Mucosa of stomach (tissue), 1 donor: ENCODE data around the gene METTL22.

Experiments
- H3K27me3 ChIP-seq: one replicate; pipeline ENCODE4 v1.7.0; 2013; ENCODE audit warnings: mild to moderate bottlenecking, low read length; ENCODE audit not compliant: control insufficient read depth, insufficient read depth
- H3K36me3 ChIP-seq: one replicate; pipeline ENCODE4 v1.7.0; 2013; ENCODE audit warnings: low read length; ENCODE audit not compliant: control insufficient read depth, insufficient read depth
- H3K4me1 ChIP-seq: one replicate; pipeline ENCODE4 v1.7.0; 2013; ENCODE audit warnings: mild to moderate bottlenecking, low read length; ENCODE audit not compliant: control insufficient read depth, insufficient read depth
- H3K4me3 ChIP-seq: one replicate; pipeline ENCODE4 v1.7.0; 2013; ENCODE audit warnings: low read length
- H3K9ac ChIP-seq: one replicate; pipeline ENCODE4 v1.7.0; 2013; ENCODE audit warnings: mild to moderate bottlenecking, low read length, moderate library complexity
- H3K9me3 ChIP-seq: one replicate; pipeline ENCODE4 v1.7.0; 2013; ENCODE audit warnings: mild to moderate bottlenecking, low read length, moderate library complexity; ENCODE audit not compliant: control insufficient read depth
- donor health status: Pancreatic carcinoma.

METTL22 gene

GRCh38 chr16:8585041-8585440 lies 36.5 kb upstream of the METTL22 start:
- Histone ChIP-seq H3K4me3 (no peak overlapping the region), H3K27me3 (peaks cover 25% of the 10 kb centered on the region), H3K36me3 (no peaks in the 10 kb centered on the region), H3K4me1 (no peaks in the 10 kb centered on the region), H3K9me3 (no peaks in the 10 kb centered on the region), H3K9ac (no peak overlapping the region)

DNA sequence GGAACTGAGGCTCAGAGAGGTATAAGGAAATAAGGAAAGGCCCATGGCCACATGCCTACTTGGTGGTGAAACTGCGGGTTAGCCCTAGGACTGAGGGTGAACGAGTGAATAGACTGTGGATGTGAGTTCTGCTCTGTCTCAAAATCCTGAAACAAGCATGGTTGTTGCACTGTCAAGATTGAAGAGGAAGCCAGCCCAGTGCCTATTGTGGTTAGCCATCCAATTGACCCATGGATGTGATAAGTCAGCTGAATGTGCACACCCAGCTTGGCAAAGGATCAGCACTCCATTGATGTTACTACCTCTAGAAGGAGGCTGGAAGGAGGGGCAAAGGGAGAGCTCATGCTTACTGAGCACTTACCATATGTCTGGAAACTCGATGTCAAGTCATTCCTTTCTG lies 35.6 kb upstream of the METTL22 start:
- no peaks in the 10 kb centered on the region for H3K4me1 ChIP-seq
- no peak overlapping the region for H3K4me3 ChIP-seq
- H3K9me3 ChIP-seq = no peaks in the 10 kb centered on the region
- peaks cover 33% of the 10 kb centered on the region for H3K27me3 ChIP-seq
- no peak overlapping the region for H3K9ac ChIP-seq
- H3K36me3 ChIP-seq = no peaks in the 10 kb centered on the region

- no peaks in the 10 kb centered on the region for H3K4me1 ChIP-seq
- no peak overlapping the region for H3K9ac ChIP-seq
- H3K36me3 ChIP-seq = no peaks in the 10 kb centered on the region
- peaks cover 43% of the 10 kb centered on the region for H3K27me3 ChIP-seq
- no peak overlapping the region for H3K4me3 ChIP-seq
- H3K9me3 ChIP-seq = no peaks in the 10 kb centered on the region
Measured at GRCh38 chr16:8587065-8587464, 34.4 kb upstream of the METTL22 start.

- H3K36me3 ChIP-seq = no peaks in the 10 kb centered on the region
- H3K27me3 ChIP-seq = peaks cover 43% of the 10 kb centered on the region
- H3K4me1 ChIP-seq = no peaks in the 10 kb centered on the region
- no peaks in the 10 kb centered on the region for H3K9me3 ChIP-seq
- no peak overlapping the region for H3K9ac ChIP-seq
- no peak overlapping the region for H3K4me3 ChIP-seq
Measured at GRCh38 chr16:8588682-8589056, 32.8 kb upstream of the METTL22 start.

DNA sequence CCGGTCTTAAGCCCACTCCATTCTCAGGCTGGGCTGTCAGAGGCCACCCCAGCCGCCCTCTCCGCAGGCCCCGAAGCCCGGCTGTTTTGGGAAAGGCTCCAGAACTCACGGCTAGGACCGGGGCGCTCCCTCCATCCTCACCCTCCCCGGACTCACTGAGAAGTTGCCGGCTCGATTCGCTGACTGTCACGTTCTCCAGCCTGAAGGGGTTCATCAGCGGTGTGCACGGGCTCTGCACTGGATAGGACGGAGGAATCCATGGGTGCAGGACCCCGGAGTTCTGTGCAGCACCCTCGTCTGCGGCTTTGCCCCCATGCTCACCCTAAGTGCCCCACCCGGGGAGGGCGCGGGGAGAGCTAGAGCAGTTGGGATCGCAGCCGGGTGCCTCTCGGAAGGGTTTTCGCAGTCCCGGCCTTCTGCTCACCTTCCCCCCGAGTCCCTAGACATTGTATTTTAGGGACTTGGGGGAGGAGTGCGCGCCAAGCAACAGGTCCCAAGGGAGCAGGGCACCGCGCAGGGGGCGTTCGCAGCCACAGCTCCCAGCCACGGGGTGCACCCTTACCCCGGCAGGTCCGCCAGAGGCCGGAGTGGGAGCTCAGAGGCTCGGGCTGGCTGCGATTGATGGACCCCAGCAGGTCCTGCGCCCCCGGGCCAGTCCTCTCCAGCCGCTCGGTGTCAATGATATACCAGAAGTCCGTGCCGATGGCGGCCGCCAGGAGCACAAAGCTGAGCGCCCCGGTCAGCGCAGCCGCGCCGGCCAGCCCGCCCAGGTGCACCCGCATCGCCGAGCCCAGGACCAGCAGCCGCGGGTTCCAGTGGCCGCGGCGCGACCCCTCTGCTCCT lies 32.2 kb upstream of the METTL22 start:
- Histone ChIP-seq H3K4me1 (no peaks in the 10 kb centered on the region), H3K36me3 (no peaks in the 10 kb centered on the region), H3K9me3 (no peaks in the 10 kb centered on the region), H3K4me3 (no peak overlapping the region), H3K27me3 (peaks cover 43% of the 10 kb centered on the region), H3K9ac (no peak overlapping the region)

- Histone ChIP-seq H3K9me3 (no peaks in the 10 kb centered on the region), H3K4me3 (no peak within 1 kb of the TSS), H3K27me3 (peaks cover 43% of the 10 kb centered on the region), H3K36me3 (no peaks in the 10 kb centered on the region), H3K4me1 (no peaks in the 10 kb centered on the region), H3K9ac (no peak within 1 kb of the TSS)
Measured at GRCh38 chr16:8589900-8590688, 31.4 kb upstream of the METTL22 start, which contains the start of gene TMEM114. Gene TMEM114, minus strand, starts transcription at chr16:8590511. Its CDS starts 673 bp downstream, at chr16:8589838.

- Histone ChIP-seq H3K4me1 (no peaks in the 10 kb centered on the region), H3K9ac (no peak overlapping the region), H3K27me3 (peaks cover 43% of the 10 kb centered on the region), H3K9me3 (no peaks in the 10 kb centered on the region), H3K4me3 (no peak overlapping the region), H3K36me3 (no peaks in the 10 kb centered on the region)
Measured at GRCh38 chr16:8590811-8591210, 30.7 kb upstream of the METTL22 start.

DNA sequence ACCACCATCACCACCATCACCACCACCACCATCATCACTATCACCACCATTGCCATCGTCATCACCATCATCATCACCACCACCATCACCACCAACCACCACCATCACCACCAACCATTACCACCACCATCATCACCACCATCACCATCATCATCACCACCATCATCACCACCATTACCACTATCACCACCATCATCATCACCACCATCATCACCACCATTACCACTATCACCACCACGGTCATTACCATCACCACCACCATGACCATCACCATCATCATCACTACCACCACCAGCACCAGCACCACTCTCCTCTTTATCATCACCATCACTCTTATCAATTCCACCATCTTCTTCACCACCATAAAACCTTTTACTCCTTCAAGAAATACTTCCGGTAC lies 30.0 kb upstream of the METTL22 start:
- no peaks in the 10 kb centered on the region for H3K4me1 ChIP-seq
- H3K9me3 ChIP-seq = no peaks in the 10 kb centered on the region
- peaks cover 43% of the 10 kb centered on the region for H3K27me3 ChIP-seq

GRCh38 chr16:8594149-8594666 lies 27.3 kb upstream of the METTL22 start:
- Histone ChIP-seq H3K4me3 (no peak overlapping the region), H3K4me1 (no peaks in the 10 kb centered on the region), H3K9me3 (no peaks in the 10 kb centered on the region), H3K9ac (no peak overlapping the region), H3K36me3 (no peaks in the 10 kb centered on the region), H3K27me3 (peaks cover 26% of the 10 kb centered on the region)

More for the DNA sequence above, 30.0 kb upstream of the METTL22 start:
- no peak overlapping the region for H3K4me3 ChIP-seq
- H3K9ac ChIP-seq = no peak overlapping the region
- no peaks in the 10 kb centered on the region for H3K36me3 ChIP-seq

DNA sequence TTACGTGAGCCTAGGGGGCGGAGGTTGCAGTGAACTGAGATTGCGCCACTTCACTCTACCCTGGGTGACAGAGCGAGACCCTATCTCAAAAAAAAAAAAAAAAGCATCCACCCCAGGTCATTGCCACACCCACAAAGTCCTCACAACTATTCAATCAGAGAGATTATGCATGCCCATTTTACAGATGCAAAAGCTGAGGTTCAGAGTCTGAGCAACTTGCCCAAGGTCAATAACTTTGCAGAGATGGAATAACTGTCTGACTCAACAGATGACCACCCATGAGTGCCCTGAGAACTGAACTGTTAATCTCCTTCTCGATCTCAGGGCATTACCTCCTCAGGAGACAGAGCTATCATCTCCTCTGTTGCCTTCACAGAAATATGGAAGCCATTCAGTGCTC lies 25.7 kb upstream of the METTL22 start:
- Histone ChIP-seq H3K27me3 (peaks cover 10% of the 10 kb centered on the region), H3K36me3 (no peaks in the 10 kb centered on the region), H3K9ac (no peak overlapping the region), H3K4me3 (no peak overlapping the region), H3K4me1 (no peaks in the 10 kb centered on the region), H3K9me3 (no peaks in the 10 kb centered on the region)

DNA sequence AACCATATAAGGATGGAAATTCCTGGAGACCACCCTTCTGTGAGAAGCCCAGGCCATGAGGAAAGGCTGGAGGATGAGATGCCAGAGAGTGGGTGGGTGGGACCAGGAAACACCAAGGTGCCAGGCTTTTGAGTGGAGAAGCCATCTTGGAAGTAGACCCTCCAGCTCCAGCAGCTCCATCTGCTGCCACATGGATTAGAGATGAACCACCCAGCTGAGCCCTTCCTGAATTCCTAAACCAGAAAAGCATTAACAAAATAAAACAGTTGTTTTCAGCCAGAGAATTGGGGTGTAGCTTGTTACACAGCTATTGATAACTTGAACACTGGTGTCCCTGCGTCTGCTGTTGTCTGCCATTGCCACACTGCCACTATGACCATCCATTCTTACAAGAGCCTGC lies 24.9 kb upstream of the METTL22 start:
- Histone ChIP-seq H3K9ac (no peak overlapping the region), H3K4me3 (no peak overlapping the region)

DNA sequence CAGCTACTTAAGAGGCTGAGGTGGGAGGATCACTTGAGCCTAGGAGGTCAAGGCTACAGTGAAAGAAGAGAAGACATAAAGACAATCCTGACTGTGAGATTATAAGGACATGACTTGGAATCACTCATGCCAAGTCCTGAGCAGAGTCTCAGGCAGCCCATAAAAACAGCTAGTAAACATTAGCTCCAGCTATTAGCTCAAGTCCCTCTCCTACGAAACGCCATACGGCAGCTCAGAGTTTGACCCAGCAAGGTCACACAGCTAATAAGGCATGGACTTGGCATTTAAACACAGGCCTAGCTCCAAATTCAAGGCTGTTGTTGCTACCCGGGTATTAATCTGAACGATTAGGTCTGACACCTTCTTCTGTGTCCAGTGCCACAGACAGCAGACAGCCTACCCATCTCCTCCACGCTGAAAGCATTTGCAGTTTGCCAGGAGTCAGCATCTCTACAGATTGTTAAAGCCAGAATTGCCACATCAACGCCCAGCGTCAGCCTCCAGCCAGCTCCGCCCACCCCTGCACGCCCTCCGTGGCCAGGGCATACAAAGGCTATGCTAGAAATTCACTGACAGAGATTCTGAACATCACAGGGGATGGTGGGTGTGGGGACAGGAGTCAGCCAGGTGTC lies 21.2 kb upstream of the METTL22 start:
- Histone ChIP-seq H3K4me1 (no peaks in the 10 kb centered on the region), H3K4me3 (no peak overlapping the region), H3K36me3 (no peaks in the 10 kb centered on the region), H3K27me3 (no peaks in the 10 kb centered on the region), H3K9ac (no peak overlapping the region), H3K9me3 (no peaks in the 10 kb centered on the region)

More for the DNA sequence above, 24.9 kb upstream of the METTL22 start:
- Histone ChIP-seq H3K9me3 (no peaks in the 10 kb centered on the region), H3K27me3 (peaks cover 2% of the 10 kb centered on the region), H3K36me3 (no peaks in the 10 kb centered on the region), H3K4me1 (no peaks in the 10 kb centered on the region)
